ENCODE measurements around the gene HLA-E.
"Not testable (repeated sequence)": the region's sequence is repeated elsewhere in the genome, so short reads cannot be mapped to it uniquely, and the experiment has no call there.

HLA-E gene

GRCh38 chr6:30489081-30490025, at the start of gene HLA-E:
Gene HLA-E (plus strand): TSS chr6:30489509. CDS start chr6:30489532, 23 bp downstream.
- peak; percentile 100 for DNase-seq

DNA sequence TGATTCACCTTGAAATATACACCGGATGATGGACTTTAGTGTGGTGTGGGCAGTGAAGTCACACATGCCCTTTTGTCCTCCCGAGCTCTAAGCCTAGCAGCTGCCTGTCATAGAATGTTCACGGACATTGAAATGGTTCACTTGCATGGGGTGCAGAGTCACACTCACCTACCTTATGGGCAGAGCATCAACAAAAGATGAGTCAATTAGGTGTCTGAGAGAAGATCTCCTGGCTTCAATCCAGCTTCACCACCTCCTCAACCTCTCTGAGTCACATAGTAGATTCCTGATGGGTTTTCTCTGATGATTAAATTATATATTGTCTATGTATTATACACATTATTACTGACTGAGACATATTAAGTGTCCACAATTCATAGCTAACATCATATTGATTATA, 48.1 kb upstream of the HLA-E start:
- DNase-seq = no peak

- no peak for DNase-seq
Observed at GRCh38 chr6:30443657-30444450, 45.5 kb upstream of the HLA-E start.

DNA sequence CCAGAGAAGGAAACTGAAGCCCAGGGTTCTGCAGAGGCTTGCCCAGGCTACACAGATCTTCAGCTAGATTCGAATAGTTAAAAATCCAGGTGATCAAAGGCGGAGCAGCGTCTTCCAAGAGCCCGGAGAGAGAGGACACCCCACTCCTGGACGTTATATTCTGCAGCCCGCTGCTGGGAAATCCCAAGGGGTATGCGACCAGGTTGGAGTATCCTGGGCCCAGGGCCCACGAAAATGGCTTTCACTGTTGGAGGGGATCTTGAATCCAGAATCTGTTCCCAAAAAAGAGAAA, 44.9 kb upstream of the HLA-E start:
- no peak for DNase-seq

DNA sequence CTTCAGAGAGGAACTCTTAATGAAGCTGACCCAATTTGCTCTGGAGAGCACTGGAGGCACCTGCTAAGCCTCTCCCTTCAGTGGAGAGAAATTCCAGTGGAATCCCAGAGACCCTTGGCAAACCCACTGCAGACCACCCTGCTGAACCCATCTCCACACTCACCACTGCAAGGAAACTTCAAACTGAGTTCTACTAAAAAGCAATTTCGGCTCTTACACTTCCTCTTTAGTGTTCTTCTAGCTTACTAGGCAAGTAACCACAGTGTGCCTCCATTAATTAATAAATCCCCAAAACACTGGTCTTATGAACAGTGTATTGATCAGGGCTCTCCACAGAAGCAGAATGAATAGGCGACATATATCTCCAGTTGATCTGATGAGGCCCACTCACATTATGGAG, 43.0 kb upstream of the HLA-E start:
- DNase-seq = no peak

DNA sequence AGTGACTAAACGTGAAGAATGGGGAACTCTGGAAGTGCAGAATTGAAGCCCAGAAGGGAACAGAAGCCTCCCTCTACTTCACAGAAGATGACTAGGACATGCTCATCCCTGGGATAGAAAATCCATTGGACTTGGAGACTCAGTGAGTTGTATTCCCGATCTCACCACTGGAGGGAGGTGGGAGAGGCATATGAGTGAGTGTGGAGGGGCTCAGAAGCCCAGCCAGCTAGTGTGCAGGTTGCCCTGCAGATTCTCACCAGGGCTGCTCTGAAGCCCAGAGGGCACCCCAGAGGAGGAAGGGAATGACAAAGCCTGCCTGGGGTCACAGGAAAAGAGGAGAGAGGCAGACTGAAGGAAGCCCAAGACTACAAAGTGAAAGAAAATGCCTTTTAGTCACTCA, 42.1 kb upstream of the HLA-E start:
- DNase-seq = no peak

GRCh38 chr6:30450548-30450908, 38.8 kb upstream of the HLA-E start:
- no peak for DNase-seq

GRCh38 chr6:30450909-30451841, 38.1 kb upstream of the HLA-E start:
- peak; percentile 98 for DNase-seq

GRCh38 chr6:30452736-30453507, 36.4 kb upstream of the HLA-E start:
- no peak for DNase-seq

- peak; percentile 90 for DNase-seq
Observed at GRCh38 chr6:30453508-30454116, 35.7 kb upstream of the HLA-E start.

- no peak for DNase-seq
Observed at GRCh38 chr6:30459145-30459544, 30.2 kb upstream of the HLA-E start.

DNA sequence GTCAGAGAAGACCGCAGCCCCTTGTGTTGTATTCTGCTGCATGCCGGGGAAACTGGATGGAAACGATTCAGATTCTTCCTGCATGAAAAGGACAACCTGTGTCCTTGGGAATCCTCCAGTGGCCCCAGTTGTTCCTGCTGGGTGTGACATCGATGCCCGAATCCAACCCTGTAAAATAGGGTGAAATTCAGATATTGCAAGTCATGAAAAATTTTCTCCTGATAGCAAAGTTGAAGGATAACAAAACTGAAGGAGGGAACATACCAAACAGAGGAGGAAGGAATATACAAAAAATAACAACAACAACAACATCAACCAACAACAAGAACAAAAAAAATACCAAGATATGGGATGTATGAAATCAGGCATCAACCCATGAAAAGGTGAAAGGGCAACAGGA, 28.3 kb upstream of the HLA-E start:
- DNase-seq = no peak

DNA sequence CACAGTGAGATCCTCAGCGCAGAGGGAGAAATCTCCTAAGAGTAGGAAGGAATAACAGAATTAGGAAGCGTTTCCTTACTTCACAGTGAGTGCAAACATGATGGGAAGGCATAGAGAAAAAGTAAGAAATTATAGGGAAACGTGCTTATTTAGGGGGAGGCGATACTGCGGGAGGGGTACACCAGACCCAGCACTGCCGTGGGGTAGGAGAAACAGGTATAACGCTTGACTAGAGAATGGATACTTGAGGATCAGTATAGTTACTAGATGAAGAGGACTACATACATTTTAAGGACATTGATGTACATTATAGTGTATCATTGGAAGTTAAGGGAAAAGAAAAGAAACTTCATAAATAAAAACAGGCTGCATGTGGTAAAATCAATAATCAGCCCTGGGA, 26.8 kb upstream of the HLA-E start:
- DNase-seq = no peak

DNA sequence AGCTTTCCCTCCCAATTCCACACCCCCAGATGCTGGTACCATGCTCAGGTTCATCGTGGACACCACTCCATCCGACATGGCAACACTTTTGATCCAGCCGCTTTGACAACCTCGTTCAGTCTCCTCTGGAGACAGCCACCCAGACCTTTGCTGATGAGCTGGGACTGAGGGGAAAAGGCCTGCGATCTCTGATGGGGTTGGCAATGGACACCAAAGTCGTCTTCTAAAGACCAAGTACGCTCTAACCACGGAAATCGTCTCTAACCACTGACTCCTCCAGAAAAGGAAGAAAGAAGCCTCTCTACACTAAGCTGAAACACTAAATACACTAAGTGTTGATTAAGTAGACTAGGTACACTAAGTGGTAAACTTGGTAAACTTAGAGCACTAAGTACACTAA, 26.1 kb upstream of the HLA-E start:
- DNase-seq = peak; percentile 41

DNA sequence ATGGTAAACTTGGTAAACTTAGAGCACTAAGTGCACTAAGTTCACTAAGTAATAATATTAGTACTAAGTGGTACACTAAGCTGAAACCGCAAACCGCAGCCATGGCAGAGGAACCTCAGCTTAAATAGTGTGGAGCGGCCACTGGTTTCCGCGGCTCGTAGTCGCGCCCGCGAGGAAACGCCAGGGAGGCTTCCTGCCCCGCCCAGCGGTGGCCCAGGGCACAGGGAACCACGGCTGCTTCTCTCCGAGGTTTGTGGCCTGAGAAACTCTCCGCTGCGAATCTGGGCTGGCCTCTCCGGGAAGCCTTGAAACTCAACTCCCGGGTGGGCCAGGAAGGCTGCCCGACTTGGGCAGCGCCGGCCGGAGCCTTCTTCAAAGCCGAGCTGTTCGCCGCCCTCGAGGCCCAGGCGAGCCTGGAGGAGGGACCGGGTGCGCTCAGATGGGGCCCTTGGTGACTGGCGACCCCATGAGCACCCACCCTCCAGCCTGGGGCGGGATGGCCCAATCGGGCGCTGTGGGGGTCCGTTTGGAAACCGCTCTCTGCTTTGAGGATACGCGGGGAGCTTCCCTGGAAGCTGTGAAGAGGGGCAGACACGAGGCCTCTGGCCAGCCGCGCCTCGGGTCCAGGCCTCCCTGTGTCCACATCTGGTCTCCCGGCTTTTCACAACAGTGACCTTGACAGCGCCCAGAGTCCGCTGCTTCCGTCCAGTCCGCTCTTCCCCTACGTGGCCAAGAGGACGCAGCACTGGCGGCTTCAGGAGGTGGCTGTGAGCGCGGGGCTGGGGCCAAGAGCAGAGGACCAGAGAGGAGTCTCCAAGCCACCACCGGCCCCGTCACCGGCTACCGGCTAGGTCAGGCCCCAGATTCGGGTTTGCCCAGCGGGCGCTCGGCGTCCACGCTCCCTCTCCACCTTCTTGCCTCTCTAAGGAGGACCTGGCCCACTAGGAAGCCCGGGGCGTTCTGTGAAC, 25.4 kb upstream of the HLA-E start:
- peak; percentile 89 for DNase-seq

GRCh38 chr6:30465595-30466306, 23.6 kb upstream of the HLA-E start:
- no peak for DNase-seq

DNA sequence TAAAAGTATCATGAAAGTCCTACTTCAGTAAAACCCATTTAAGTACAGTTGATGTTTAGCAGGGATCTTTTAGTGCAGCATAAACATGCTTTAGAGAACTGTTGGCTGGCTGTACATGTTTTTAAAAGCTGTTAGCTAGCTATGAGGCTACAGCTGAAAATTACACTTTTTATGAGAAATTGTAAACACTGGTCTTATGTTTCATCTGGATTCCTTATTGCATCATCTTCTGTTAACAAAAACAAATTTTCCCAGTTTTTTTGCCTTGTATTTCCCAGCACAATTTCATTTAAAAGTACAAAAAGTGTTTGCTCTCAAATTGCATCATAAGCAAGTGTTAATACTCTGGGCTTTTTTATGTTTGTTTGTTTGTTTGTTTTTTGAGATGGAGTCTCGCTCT, 18.3 kb upstream of the HLA-E start:
- DNase-seq = no peak

DNA sequence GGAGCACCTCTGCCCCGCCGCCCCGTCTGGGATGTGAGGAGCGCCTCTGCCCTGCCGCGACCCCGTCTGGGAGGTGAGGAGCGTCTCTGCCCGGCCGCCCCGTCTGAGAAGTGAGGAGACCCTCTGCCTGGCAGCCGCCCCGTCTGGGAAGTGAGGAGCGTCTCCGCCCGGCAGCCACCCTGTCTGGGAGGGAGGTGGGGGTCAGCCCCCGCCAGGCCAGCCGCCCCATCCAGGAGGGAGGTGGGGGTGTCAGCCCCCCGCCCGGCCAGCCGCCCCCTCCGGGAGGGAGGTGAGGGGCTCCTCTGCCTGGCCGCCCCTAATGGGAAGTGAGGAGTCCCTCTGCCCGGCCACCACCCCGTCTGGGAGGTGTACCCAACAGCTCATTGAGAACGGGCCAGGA, 14.2 kb upstream of the HLA-E start:
- DNase-seq = not testable (repeated sequence)

DNA sequence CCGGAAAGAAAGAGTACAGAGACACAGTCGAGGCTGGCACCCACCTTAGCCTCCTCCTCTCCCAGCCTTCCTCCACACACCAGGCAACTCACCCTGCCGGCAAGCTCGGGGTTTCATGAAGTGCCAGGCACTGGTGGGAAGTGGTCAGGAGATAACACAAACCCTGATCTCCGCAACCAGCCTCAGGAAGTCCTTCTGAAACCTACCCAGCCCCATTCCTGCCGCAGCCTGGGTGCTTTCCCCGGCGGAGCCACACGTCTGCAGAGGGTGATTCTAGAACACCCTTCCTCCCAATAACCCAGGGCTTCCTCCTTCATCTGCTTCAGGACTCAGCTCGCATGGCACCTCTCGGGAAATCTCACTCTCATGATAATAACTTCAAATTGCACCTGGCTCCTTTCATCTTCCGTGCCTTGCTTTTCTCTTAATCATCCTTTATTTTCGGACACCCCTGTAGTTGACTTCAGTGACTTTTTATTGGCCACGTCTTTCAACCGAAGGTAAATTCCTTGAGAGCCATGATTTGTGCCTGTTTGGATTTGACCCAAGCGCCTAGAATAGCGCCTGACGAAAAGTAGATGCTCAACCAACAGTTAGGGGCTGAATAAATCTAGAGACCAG, 8.7 kb upstream of the HLA-E start:
- DNase-seq = peak; percentile 33
